Heart left ventricle (tissue), 13 donors: ENCODE results near the gene TMEM92.

Source experiments
- POLR2A ChIP-seq, 2 donors: fragments of 450-650 bp; IDR thresholded peaks; one replicate each; pipeline ENCODE4 v1.6.1; 2017; ENCODE audit warnings: antibody characterized with exemption in 2 of 2, mild to moderate bottlenecking in 2 of 2, moderate library complexity in 2 of 2
- TF ChIP-seq, protein P1 (sequence below), 12 donors: fragments of 200-600 bp; sonication (generic) in 4 of 12; IDR thresholded peaks; one replicate each; pipeline versions ENCODE4 v1.5.0 to v1.8.0; 2018 to 2022; ENCODE audit warnings: antibody characterized with exemption in 12 of 12, mild to moderate bottlenecking in 5 of 12
- donor health status: ischemic (EF 13 %, LVEDD 7.1; RV severe dilation, severe dysfunction).
- donor health status: DM: no; HTN: yes; CAD: no.
- donor health status: DM: no; HTN: no; CAD: no.
- donor health status: ischemic (EF 25% LVEDD 6.9; RV normal size, moderate dysfunction).
- donor health status: ischemic (EF 25% LVEDD 5.7; RV mildly dilated, moderate dysfunction).
- donor health status: ischemic (EF 35%, LVEDD 5.7; RV mildly dilated, moderate dysfunction).
- donor health status: nonischemic (EF 11% LVEDD 7.7; RV severe dilation, severe dysfunction).
- donor health status: DM: yes; HTN: yes; CAD: no.
- donor health status: PGD.
- donor health status: ischemic (EF 29% LVEDD 5.4; RV normal size, mild dysfunction).
- donor health status: nonischemic (EF 23%, LVEDD 6.1; RV moderate dilation, normal function).

DNA sequence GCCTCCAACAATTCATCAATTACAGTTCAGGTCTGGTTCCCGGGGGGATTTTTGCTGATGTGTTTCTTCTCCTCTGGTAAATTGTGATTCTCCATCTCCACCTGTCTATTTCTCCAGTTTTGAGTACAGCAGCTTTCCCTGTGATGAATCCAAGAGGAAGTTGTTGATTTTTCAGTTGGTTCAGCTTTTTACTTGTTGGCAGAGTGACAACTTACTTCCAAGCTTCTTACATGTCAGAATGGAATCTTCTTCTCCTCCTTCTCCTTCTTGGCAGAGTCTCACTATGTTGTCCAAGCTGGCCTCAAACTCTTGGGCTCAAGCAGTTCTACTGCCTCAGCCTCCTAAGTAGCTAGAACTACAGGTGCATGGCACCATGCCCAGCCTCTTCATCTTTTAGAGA, 33.4 kb upstream of the TMEM92 start:
- TF ChIP-seq, protein P1, sequence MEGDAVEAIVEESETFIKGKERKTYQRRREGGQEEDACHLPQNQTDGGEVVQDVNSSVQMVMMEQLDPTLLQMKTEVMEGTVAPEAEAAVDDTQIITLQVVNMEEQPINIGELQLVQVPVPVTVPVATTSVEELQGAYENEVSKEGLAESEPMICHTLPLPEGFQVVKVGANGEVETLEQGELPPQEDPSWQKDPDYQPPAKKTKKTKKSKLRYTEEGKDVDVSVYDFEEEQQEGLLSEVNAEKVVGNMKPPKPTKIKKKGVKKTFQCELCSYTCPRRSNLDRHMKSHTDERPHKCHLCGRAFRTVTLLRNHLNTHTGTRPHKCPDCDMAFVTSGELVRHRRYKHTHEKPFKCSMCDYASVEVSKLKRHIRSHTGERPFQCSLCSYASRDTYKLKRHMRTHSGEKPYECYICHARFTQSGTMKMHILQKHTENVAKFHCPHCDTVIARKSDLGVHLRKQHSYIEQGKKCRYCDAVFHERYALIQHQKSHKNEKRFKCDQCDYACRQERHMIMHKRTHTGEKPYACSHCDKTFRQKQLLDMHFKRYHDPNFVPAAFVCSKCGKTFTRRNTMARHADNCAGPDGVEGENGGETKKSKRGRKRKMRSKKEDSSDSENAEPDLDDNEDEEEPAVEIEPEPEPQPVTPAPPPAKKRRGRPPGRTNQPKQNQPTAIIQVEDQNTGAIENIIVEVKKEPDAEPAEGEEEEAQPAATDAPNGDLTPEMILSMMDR (IDR thresholded peaks at IDR 0.05): no peak
- no peak for TF ChIP-seq POLR2A (IDR thresholded peaks at IDR 0.05)
